Breast epithelium (tissue), 4 donors: Measurements from ENCODE around the gene LENG1. TPM values are rescaled to one million over a fixed set of nuclear protein-coding genes. Genes with fewer than 3 reads are reported as not detected.

Experiments used
- DNase-seq, 2 donors: peaks; one replicate each; pipeline ENCODE4 v3.0.0-alpha.2; 2019; ENCODE audit warnings: low spot score in 2 of 2
- H3K27ac ChIP-seq, 2 donors: fragments of 200-600 bp; sonication (generic) in 1 of 2; one replicate each; pipeline ENCODE4 v1.5.1; 2016 to 2019; ENCODE audit warnings: mild to moderate bottlenecking in 1 of 2
- H3K27me3 ChIP-seq, 2 donors: fragments of 200-600 bp; sonication (generic) in 1 of 2; one replicate each; pipeline versions ENCODE4 v1.5.1 to v1.6.0; 2017 to 2019; ENCODE audit warnings: control low read depth in 1 of 2, mild to moderate bottlenecking in 1 of 2
- H3K36me3 ChIP-seq: fragments of 200-600 bp; one replicate; pipeline ENCODE4 v1.5.1; 2019
- H3K4me1 ChIP-seq, 2 donors: fragments of 200-600 bp; sonication (generic); one replicate each; pipeline ENCODE4 v1.5.1; 2016 to 2019; ENCODE audit warnings: control low read depth in 1 of 2
- H3K4me3 ChIP-seq, 3 donors: fragments of 200-600 bp; sonication (generic); 1 replicate in 2 of 3; 2 replicates in 1 of 3; pipeline ENCODE4 v1.5.1; 2016 to 2019; ENCODE audit warnings: mild to moderate bottlenecking in 3 of 3, moderate library complexity in 2 of 3
- H3K9me3 ChIP-seq, 2 donors: fragments of 200-600 bp; sonication (generic) in 1 of 2; one replicate each; pipeline ENCODE4 v1.5.1; 2016 to 2019; ENCODE audit warnings: control low read depth in 1 of 2
- POLR2A ChIP-seq: fragments of 450-650 bp; IDR thresholded peaks from one replicate; pipeline ENCODE4 v1.6.1; 2016; ENCODE audit warnings: antibody characterized with exemption, mild to moderate bottlenecking, moderate library complexity
- POLR2AphosphoS5 ChIP-seq, 3 donors: sonication (generic); formaldehyde crosslinking; IDR thresholded peaks; one replicate each; pipeline ENCODE4 v1.6.1; 2017; ENCODE audit warnings: antibody characterized with exemption in 3 of 3
- intact Hi-C: fragments of 100-400 bp; cut with DNase I; formaldehyde crosslinking; loops from one replicate; pipeline ENCODE4 v1.15.1; 2023; ENCODE audit warnings: low total_unique reads
- total RNA-seq, 3 donors: library from RNA; depleted of rRNA; stranded (reverse); fragments of >200 nt; gene quantifications; one replicate each; pipeline ENCODE4 v1.1.0, GENCODE V29; 2016
- TF ChIP-seq, protein P1 (sequence below), 3 donors: fragments of 450-650 bp; IDR thresholded peaks; one replicate each; pipeline ENCODE4 v1.5.1; 2016 to 2017; ENCODE audit warnings: antibody characterized with exemption in 3 of 3, mild to moderate bottlenecking in 3 of 3, moderate library complexity in 3 of 3

Gene LENG1
- total RNA-seq, 3 donors from 2014 or later, result 6.4 to 8.5 (median 8.0) TPM

DNA sequence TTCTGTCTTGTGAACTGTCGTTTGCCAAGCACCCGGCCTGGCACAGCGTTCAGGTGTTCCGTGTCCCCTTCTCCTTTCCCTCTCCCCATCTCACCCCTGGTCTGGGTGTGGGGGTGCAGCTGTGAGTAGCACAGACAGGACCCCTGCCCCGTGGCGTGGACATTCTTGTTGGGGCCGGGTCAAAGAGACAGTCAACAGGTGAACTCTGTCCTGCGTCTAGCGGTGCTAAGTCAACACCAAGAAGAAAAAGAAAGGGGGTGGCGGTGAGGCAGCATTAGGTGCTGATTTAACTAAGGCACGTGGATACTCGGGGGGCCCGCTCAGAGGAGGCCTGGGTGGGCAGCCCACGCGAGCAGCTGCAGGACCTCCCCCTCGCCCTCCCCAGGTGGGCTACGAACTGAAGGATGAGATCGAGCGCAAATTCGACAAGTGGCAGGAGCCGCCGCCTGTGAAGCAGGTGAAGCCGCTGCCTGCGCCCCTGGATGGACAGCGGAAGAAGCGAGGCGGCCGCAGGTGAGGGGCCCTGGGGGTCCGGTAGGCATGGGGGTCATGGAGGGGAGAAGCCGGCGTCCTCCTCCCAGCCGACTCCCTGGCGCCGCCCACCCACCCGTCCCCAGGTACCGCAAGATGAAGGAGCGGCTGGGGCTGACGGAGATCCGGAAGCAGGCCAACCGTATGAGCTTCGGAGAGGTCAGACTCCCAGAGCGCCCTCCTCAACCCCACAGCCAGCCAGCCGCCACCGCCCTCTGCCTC, 31.7 kb downstream of the LENG1 start:
- no peak for DNase-seq
- Histone ChIP-seq H3K27me3 (no peaks in the 10 kb centered on the region), H3K36me3 (peaks cover 18% of the 10 kb centered on the region), H3K27ac (no peak overlapping the region), H3K4me3 (no peak overlapping the region), H3K4me1 (no peaks in the 10 kb centered on the region), H3K9me3 (no peaks in the 10 kb centered on the region)
- intact Hi-C loops, result no loop called here
- TF ChIP-seq POLR2A (no peak), POLR2AphosphoS5 (IDR thresholded peaks at IDR 0.05) (no peak)
- TF ChIP-seq, protein P1, sequence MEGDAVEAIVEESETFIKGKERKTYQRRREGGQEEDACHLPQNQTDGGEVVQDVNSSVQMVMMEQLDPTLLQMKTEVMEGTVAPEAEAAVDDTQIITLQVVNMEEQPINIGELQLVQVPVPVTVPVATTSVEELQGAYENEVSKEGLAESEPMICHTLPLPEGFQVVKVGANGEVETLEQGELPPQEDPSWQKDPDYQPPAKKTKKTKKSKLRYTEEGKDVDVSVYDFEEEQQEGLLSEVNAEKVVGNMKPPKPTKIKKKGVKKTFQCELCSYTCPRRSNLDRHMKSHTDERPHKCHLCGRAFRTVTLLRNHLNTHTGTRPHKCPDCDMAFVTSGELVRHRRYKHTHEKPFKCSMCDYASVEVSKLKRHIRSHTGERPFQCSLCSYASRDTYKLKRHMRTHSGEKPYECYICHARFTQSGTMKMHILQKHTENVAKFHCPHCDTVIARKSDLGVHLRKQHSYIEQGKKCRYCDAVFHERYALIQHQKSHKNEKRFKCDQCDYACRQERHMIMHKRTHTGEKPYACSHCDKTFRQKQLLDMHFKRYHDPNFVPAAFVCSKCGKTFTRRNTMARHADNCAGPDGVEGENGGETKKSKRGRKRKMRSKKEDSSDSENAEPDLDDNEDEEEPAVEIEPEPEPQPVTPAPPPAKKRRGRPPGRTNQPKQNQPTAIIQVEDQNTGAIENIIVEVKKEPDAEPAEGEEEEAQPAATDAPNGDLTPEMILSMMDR (IDR thresholded peaks at IDR 0.05), result no peak

DNA sequence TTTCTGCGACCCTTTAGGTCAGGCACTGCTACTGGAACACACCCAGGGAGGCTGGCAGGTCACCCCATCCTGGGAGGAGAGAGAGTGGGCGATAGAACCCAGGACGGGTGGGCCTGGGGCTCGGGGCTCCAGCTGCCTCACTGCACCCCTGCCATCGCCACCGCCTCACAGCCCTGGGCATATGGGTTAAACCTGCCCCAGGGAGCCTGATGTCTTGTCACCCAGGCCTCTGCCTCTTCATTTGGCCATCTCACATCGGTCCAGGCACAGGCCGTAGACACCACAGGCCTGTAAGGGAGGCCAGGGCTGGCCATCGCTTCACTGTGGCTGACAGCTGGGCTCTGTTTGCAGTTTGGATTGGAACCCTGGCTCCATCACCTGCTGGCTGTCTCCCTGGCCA, 33.8 kb downstream of the LENG1 start:
- peaks cover 29% of the 10 kb centered on the region for H3K36me3 ChIP-seq
- intact Hi-C loops, result no loop called here
- no peak for TF ChIP-seq POLR2AphosphoS5 (IDR thresholded peaks at IDR 0.05)
- TF ChIP-seq, protein P1 (IDR thresholded peaks at IDR 0.05), result no peak
- no peak for TF ChIP-seq POLR2A
- DNase-seq, result no peak
- no peaks in the 10 kb centered on the region for H3K9me3 ChIP-seq
- no peak overlapping the region for H3K4me3 ChIP-seq
- no peaks in the 10 kb centered on the region for H3K4me1 ChIP-seq
- H3K27me3 ChIP-seq, result no peaks in the 10 kb centered on the region
- no peak overlapping the region for H3K27ac ChIP-seq

DNA sequence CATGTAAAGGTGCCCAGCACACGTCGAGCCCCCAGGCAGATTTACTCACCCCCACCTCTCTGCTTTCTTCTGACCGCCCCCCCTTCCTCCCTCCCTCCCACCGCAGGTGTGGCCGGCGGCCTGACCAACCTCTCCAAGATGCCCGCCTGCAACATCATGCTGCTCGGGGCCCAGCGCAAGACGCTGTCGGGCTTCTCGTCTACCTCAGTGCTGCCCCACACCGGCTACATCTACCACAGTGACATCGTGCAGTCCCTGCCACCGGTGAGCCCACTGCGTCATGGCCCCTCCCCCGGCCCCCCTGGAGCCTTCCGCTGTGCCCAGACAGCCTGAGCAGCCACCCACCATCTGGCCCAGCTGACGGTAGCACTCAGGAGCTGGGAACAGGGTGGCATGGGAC, 35.1 kb downstream of the LENG1 start:
- Histone ChIP-seq H3K36me3 (peaks cover 29% of the 10 kb centered on the region), H3K4me1 (no peaks in the 10 kb centered on the region), H3K27ac (no peak overlapping the region), H3K27me3 (no peaks in the 10 kb centered on the region), H3K4me3 (no peak overlapping the region), H3K9me3 (no peaks in the 10 kb centered on the region)
- no peak for DNase-seq
- TF ChIP-seq, protein P1 (IDR thresholded peaks at IDR 0.05), result no peak
- intact Hi-C loops, result no loop called here

DNA sequence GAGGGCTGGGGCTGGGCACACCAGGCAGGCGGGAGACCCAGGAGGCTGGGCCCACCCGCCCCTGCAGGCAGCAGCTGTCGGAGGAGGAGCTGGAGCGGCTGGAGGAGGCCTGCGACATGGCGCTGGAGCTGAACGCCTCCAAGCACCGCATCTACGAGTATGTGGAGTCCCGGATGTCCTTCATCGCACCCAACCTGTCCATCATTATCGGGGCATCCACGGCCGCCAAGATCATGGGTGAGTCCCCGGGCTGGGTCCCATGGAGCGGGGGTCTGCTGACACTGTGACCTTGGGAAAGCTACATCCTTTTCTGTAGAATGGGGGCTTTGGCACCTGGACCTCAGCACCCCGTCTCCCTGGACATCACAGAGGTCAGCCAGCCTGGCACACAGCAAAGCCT, 35.8 kb downstream of the LENG1 start:
- H3K4me1 ChIP-seq, result no peaks in the 10 kb centered on the region
- DNase-seq, result no peak
- TF ChIP-seq, protein P1 (IDR thresholded peaks at IDR 0.05), result no peak
- TF ChIP-seq POLR2A (no peak), POLR2AphosphoS5 (IDR thresholded peaks at IDR 0.05) (no peak)

DNA sequence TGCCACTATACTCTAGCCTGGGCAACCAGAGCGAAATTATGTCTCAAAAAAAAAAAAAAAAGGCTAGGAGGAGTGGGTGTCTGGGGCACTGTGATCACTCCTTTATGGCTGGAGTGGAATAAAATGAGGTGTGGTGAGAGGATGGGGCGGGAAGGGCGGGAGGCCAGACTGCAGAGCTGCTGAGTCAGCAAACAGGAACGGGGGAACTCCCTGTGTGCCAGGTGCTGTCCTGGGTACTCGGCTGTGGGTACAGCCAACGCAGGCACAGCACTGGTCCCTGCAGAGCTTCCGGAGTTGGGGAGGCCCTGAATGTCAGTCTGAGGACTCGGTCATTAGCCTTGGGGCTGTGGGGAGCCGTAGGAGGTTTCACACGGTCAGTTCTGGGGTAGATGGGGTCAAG, 38.3 kb downstream of the LENG1 start:
- peaks cover 5 to 8% of the 10 kb centered on the region in 2 donors for H3K4me1 ChIP-seq
- no peaks in the 10 kb centered on the region for H3K27me3 ChIP-seq
- H3K4me3 ChIP-seq, result no peak overlapping the region
- no peak overlapping the region for H3K27ac ChIP-seq
- no peak for DNase-seq
- intact Hi-C loops, result no loop called here
- H3K9me3 ChIP-seq, result no peaks in the 10 kb centered on the region
- peaks cover 25% of the 10 kb centered on the region for H3K36me3 ChIP-seq
- no peak for TF ChIP-seq POLR2A
- TF ChIP-seq POLR2AphosphoS5 (IDR thresholded peaks at IDR 0.05), result no peak
- TF ChIP-seq, protein P1 (IDR thresholded peaks at IDR 0.05), result no peak

More for the DNA sequence above, 35.8 kb downstream of the LENG1 start:
- Histone ChIP-seq H3K36me3 (peaks cover 29% of the 10 kb centered on the region), H3K9me3 (no peaks in the 10 kb centered on the region), H3K27me3 (no peaks in the 10 kb centered on the region), H3K4me3 (no peak overlapping the region), H3K27ac (no peak overlapping the region)
- intact Hi-C loops, result no loop called here
